Measurements from ENCODE around the gene SLITRK6. TPM values are rescaled to one million over a fixed set of nuclear protein-coding genes. Genes with fewer than 3 reads are reported as not detected.

SLITRK6 gene
- total RNA-seq, 1 donor from 2014 or later, result not detected

DNA sequence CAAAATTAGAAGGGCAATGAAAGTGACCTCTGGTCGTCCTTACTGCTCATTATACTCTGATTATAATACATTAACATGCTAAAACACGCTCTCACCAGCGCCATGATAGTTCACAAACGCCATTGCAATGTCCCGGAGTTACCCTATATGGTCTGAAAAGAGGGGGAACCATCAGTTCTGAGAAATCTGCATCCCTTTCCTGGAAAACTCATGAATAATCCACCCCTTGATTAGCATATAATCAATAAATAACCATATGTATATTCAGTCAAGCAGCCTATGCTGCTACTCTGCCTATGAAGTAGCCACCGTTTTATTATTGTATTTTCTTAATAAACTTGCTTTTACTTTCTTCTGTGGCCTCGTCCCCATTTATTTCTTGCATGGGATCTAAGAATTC, 24.6 kb upstream of the SLITRK6 start:
- no peak for DNase-seq (ENCODE audit: low read depth)
- Histone ChIP-seq H3K36me3 (ENCODE audit: control insufficient read depth, insufficient read depth, low read length) (no peaks in the 10 kb centered on the region), H3K27me3 (ENCODE audit: control insufficient read depth, insufficient read depth, low read length) (no peaks in the 10 kb centered on the region), H3K4me3 (ENCODE audit: low read depth, low read length) (no peak overlapping the region)
- TF ChIP-seq, protein P1, sequence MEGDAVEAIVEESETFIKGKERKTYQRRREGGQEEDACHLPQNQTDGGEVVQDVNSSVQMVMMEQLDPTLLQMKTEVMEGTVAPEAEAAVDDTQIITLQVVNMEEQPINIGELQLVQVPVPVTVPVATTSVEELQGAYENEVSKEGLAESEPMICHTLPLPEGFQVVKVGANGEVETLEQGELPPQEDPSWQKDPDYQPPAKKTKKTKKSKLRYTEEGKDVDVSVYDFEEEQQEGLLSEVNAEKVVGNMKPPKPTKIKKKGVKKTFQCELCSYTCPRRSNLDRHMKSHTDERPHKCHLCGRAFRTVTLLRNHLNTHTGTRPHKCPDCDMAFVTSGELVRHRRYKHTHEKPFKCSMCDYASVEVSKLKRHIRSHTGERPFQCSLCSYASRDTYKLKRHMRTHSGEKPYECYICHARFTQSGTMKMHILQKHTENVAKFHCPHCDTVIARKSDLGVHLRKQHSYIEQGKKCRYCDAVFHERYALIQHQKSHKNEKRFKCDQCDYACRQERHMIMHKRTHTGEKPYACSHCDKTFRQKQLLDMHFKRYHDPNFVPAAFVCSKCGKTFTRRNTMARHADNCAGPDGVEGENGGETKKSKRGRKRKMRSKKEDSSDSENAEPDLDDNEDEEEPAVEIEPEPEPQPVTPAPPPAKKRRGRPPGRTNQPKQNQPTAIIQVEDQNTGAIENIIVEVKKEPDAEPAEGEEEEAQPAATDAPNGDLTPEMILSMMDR (IDR thresholded peaks at IDR 0.05; ENCODE audit: insufficient read depth, low read length, poor library complexity, severe bottlenecking), result no peak

DNA sequence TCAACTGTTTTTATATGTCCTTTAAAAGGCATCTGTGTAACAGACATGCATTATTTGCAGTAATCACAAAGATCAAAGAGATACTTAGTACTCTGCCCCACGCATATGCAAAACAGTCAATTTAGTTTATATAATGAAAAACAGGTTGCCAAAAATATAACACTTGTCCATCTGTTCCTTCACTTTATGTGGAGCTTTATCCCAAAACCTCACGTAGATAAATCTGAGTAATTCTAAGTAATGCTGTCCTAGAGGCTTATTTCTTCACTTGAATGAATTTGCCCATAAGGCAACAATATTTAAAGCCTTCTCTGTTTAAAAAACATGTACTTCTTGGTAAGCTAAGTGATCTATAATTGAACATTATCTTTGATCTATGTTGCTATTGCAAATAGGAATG, 20.3 kb upstream of the SLITRK6 start:
- Histone ChIP-seq H3K27me3 (ENCODE audit: control insufficient read depth, insufficient read depth, low read length) (no peaks in the 10 kb centered on the region), H3K4me3 (ENCODE audit: low read depth, low read length) (no peak overlapping the region), H3K36me3 (ENCODE audit: control insufficient read depth, insufficient read depth, low read length) (no peaks in the 10 kb centered on the region)
- DNase-seq (ENCODE audit: low read depth), result no peak
- TF ChIP-seq, protein P1 (IDR thresholded peaks at IDR 0.05; ENCODE audit: insufficient read depth, low read length, poor library complexity, severe bottlenecking), result no peak

DNA sequence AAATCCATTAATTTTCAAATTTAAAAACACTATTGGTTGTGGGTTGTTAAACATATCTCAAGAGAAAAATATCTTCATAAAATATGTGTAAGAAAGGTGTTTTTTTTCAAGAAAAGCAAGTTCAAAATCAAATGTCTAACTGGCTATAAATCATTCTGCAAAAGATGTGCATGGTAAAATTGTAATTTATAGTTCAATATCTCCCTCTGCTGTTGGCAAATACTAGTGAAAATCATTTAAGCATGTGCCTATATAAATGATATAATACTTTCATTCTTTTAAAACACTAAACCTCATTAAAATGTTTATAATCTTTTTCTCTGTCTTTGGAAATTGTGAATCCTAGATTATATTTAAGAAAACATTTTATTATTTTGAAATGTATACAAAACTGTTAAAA, 17.2 kb upstream of the SLITRK6 start:
- H3K4me3 ChIP-seq (ENCODE audit: low read depth, low read length), result no peak overlapping the region
- DNase-seq (ENCODE audit: low read depth), result no peak
- TF ChIP-seq, protein P1 (IDR thresholded peaks at IDR 0.05; ENCODE audit: insufficient read depth, low read length, poor library complexity, severe bottlenecking), result no peak
- no peaks in the 10 kb centered on the region for H3K27me3 ChIP-seq (ENCODE audit: control insufficient read depth, insufficient read depth, low read length)
- H3K36me3 ChIP-seq (ENCODE audit: control insufficient read depth, insufficient read depth, low read length), result no peaks in the 10 kb centered on the region

DNA sequence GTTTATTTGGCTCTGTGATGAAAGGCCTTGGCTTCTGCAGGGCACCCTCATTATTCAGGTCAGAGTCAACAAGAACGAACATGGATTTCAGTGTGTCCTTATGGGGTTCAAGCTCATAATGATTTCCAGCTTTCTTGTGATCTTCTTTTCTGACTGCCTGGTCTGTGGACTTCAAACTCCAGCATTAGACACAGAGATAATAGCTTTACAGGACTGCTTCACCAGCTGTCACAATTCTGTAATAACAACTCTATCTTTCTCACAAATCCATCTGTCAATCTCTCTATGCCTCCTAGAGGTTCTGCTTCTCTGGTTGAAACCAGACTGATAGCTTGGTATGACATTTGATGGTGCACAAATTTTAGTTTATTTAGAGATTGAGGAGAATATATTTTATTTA, 13.1 kb upstream of the SLITRK6 start:
- TF ChIP-seq, protein P1 (IDR thresholded peaks at IDR 0.05; ENCODE audit: insufficient read depth, low read length, poor library complexity, severe bottlenecking), result no peak
- no peaks in the 10 kb centered on the region for H3K36me3 ChIP-seq (ENCODE audit: control insufficient read depth, insufficient read depth, low read length)
- no peak overlapping the region for H3K4me3 ChIP-seq (ENCODE audit: low read depth, low read length)
- no peak for DNase-seq (ENCODE audit: low read depth)
- H3K27me3 ChIP-seq (ENCODE audit: control insufficient read depth, insufficient read depth, low read length), result no peaks in the 10 kb centered on the region

DNA sequence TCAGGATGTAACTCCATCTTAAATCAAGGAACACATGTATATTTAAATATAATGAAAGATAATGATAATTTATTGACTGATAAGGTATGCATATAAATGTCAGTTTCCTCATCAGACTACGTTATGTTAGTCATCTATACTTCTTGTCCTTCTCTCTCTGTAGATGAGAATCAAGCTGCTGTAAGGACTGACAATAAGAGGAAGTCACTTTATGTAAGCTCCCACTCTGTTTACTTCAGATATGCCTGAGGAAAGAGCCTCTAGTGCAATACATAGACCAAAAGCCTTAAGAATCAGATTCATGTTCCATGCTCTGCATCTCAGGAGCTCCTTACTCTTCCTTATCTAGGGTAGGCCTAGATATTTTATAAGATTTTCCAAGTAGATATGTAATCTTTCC, 9.6 kb upstream of the SLITRK6 start:
- H3K4me3 ChIP-seq (ENCODE audit: low read depth, low read length), result no peak overlapping the region
- H3K36me3 ChIP-seq (ENCODE audit: control insufficient read depth, insufficient read depth, low read length), result no peaks in the 10 kb centered on the region
- no peaks in the 10 kb centered on the region for H3K27me3 ChIP-seq (ENCODE audit: control insufficient read depth, insufficient read depth, low read length)
- TF ChIP-seq, protein P1 (IDR thresholded peaks at IDR 0.05; ENCODE audit: insufficient read depth, low read length, poor library complexity, severe bottlenecking), result no peak
- no peak for DNase-seq (ENCODE audit: low read depth)

DNA sequence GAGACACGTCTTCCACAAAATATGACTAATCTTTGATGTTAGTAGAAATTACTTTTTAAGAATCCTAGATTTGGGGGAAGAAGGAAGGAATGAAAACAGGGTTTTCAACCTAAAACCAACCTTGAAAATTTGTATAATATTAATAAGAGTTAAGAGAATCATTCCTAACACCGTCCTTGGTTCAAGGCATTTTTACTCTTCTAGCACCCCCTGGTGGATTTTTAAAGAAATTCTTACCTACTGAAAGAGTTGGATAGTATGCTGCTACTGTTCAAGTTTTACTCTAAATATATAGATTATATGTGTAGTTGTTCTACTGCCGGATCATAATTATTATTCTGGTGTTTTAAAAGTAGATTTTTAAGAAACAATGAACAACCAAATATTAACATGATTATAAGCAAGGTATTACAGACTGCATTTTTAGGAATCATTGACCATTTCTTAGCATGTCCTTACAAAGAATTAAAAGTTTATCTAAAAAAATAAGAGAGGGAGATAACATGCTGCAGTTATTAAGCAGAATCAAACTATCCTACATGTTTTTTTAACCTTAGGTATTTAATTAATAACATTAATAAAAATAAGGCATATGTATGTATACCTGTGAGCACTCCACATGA, 7.4 kb upstream of the SLITRK6 start:
- Histone ChIP-seq H3K4me3 (ENCODE audit: low read depth, low read length) (no peak overlapping the region), H3K27me3 (ENCODE audit: control insufficient read depth, insufficient read depth, low read length) (no peaks in the 10 kb centered on the region), H3K36me3 (ENCODE audit: control insufficient read depth, insufficient read depth, low read length) (no peaks in the 10 kb centered on the region)
- peak; percentile 10 for DNase-seq (ENCODE audit: low read depth)
- TF ChIP-seq, protein P1 (IDR thresholded peaks at IDR 0.05; ENCODE audit: insufficient read depth, low read length, poor library complexity, severe bottlenecking), result peak; percentile 46

Data from kidney epithelial cell (primary cell).